Hepatocyte (in vitro differentiated cells): ENCODE data around the gene PDZD4.

Experiments
- CTCF ChIP-seq: fragments of 200-600 bp; sonication (generic); IDR thresholded peaks from 2 replicates; pipeline ENCODE4 v1.5.1; 2016; ENCODE audit warnings: antibody characterized with exemption, mild to moderate bottlenecking; ENCODE audit not compliant: poor library complexity
- EZH2 ChIP-seq: fragments of 200-600 bp; sonication (generic); IDR thresholded peaks from 2 replicates; pipeline ENCODE4 v1.6.1; 2016; ENCODE audit warnings: antibody characterized with exemption, mild to moderate bottlenecking, borderline replicate concordance
- EZH2phosphoT487 ChIP-seq: fragments of 200-600 bp; sonication (generic); IDR thresholded peaks from one replicate; pipeline ENCODE4 v1.6.1; 2018; ENCODE audit warnings: antibody characterized with exemption, mild to moderate bottlenecking, low read depth, moderate library complexity; ENCODE audit not compliant: unreplicated experiment, severe bottlenecking

- TF ChIP-seq CTCF (no peak), EZH2 (no peak), EZH2phosphoT487 (no peak)
These were observed 39.3 kb upstream of the PDZD4 start for GRCh38 chrX:153869473-153870287.
